HL-60 (cell line): ENCODE measurements around the gene CNOT6.

Experiments
- DNase-seq, 2 experiments: peaks; one replicate each; pipeline ENCODE4 v3.0.0-alpha.2; 2010 to 2020; ENCODE audit warnings: low read depth in 1 of 2, low spot score in 1 of 2
- H3K27ac ChIP-seq: fragments of 250-450 bp; sonication (Bioruptor Pico); replicated peaks from 2 replicates; pipeline ENCODE4 v1.5.1; 2020; ENCODE audit warnings: mild to moderate bottlenecking, moderate library complexity
- H3K27me3 ChIP-seq: fragments of 250-450 bp; sonication (Bioruptor Pico); 2 replicates; pipeline ENCODE4 v1.5.1; 2021; ENCODE audit warnings: mild to moderate bottlenecking, moderate library complexity; ENCODE audit not compliant: insufficient read depth, poor library complexity, severe bottlenecking
- H3K4me3 ChIP-seq: replicated peaks from 2 replicates; pipeline ENCODE4 v1.5.1; 2011; ENCODE audit warnings: mild to moderate bottlenecking, control low read depth, low read length; ENCODE audit not compliant: insufficient read depth
- GABPA ChIP-seq: IDR thresholded peaks from 2 replicates; pipeline ENCODE4 v1.6.1; 2012; ENCODE audit warnings: low read depth
- POLR2AphosphoS5 ChIP-seq: IDR thresholded peaks from 2 replicates; pipeline ENCODE4 v1.6.1; 2012; ENCODE audit warnings: low read depth
- REST ChIP-seq: IDR thresholded peaks from 2 replicates; pipeline ENCODE4 v1.6.1; 2012; ENCODE audit warnings: low read depth; ENCODE audit not compliant: insufficient replicate concordance
- SPI1 ChIP-seq: IDR thresholded peaks from 2 replicates; pipeline ENCODE4 v1.6.1; 2012; ENCODE audit warnings: low read depth, mild to moderate bottlenecking, borderline replicate concordance
- TF ChIP-seq, protein P1 (sequence below): IDR thresholded peaks from one replicate; pipeline ENCODE4 v1.5.1; 2011; ENCODE audit warnings: low read length, control low read depth, inconsistent platforms; ENCODE audit not compliant: insufficient read depth

CNOT6 gene

GRCh38 chr5:180557217-180557809 lies 63.1 kb downstream of the CNOT6 start:
- TF ChIP-seq POLR2AphosphoS5 (no peak), SPI1 (no peak), REST (no peak), GABPA (no peak)
- TF ChIP-seq, protein P1, sequence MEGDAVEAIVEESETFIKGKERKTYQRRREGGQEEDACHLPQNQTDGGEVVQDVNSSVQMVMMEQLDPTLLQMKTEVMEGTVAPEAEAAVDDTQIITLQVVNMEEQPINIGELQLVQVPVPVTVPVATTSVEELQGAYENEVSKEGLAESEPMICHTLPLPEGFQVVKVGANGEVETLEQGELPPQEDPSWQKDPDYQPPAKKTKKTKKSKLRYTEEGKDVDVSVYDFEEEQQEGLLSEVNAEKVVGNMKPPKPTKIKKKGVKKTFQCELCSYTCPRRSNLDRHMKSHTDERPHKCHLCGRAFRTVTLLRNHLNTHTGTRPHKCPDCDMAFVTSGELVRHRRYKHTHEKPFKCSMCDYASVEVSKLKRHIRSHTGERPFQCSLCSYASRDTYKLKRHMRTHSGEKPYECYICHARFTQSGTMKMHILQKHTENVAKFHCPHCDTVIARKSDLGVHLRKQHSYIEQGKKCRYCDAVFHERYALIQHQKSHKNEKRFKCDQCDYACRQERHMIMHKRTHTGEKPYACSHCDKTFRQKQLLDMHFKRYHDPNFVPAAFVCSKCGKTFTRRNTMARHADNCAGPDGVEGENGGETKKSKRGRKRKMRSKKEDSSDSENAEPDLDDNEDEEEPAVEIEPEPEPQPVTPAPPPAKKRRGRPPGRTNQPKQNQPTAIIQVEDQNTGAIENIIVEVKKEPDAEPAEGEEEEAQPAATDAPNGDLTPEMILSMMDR, result no peak

DNA sequence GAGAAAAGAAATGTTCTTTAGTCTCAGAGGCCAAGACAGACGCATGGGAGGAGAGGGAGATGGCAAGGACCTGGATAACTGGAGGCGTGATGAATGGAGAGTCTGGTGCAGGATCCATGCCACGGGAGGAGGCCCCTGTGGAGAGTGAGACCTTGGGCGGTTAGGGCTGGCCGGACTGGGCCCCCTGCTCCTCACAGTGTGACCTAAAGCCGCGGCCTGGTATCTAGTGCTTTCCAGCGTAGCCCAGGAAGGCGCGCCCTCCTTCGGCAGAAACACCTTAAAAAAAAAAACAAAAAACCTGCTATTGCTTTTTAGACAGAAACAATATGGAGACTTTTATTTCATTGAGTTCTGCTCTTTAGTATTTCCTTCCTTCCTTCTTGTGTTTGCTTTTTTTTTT lies 64.1 kb downstream of the CNOT6 start:
- TF ChIP-seq POLR2AphosphoS5, result no peak
- TF ChIP-seq GABPA, result no peak
- TF ChIP-seq, protein P1, result no peak
- no peak for TF ChIP-seq SPI1
- TF ChIP-seq REST, result no peak
- Histone ChIP-seq H3K27me3 (no peaks in the 10 kb centered on the region), H3K4me3 (no peak overlapping the region), H3K27ac (no peak overlapping the region)
- no peak for DNase-seq

More at GRCh38 chr5:180557217-180557809, 63.1 kb downstream of the CNOT6 start:
- Histone ChIP-seq H3K27me3 (no peaks in the 10 kb centered on the region), H3K4me3 (no peak overlapping the region), H3K27ac (no peak overlapping the region)
- DNase-seq, result no peak

DNA sequence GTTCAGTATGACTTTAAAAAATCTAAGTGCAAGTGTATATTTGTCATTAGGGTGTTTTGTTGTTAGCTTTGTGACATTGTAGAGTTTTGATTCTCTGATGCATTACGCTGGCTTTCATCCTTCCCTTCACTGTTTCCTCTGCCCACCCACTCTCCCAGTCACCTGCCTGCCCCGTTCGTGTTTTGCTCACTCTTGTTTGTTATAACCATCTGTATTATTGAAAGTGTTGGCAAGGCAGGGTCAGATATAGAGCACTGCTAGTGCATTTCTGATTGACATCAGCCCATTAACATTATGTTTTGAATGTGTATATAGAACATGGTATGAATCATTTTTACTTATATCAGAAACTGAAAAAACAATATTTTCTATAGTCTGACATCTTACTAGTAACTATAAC lies 69.8 kb downstream of the CNOT6 start:
- no peak for DNase-seq
- TF ChIP-seq REST (no peak), POLR2AphosphoS5 (no peak), GABPA (no peak), SPI1 (no peak)
- TF ChIP-seq, protein P1, result no peak
- H3K27ac ChIP-seq, result no peak overlapping the region

More for the DNA sequence above, 69.8 kb downstream of the CNOT6 start:
- Histone ChIP-seq H3K4me3 (no peak overlapping the region), H3K27me3 (no peaks in the 10 kb centered on the region)
